Measurements from ENCODE around the gene KLK14.

DNA sequence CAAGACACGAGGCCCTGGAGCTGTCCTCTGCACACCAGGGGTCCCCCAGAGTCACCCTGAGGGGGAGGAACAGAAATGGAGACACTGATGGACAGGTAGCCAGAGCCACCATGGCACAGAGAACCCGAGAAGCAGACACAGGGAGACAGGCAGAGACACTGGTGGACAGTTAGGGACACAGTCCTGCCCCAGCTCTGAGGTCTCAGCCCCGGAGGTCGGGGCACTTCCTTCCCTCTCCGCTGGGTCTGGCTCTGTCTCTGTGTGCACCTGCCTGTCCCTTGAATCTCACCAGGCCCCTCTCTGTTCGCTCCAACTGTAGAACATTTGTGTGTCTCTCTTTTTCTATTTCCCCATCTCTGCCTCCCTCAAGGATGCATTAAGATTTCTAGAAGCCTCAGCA lies 4.6 kb downstream of the KLK14 start:
- TF ChIP-seq, protein P1, sequence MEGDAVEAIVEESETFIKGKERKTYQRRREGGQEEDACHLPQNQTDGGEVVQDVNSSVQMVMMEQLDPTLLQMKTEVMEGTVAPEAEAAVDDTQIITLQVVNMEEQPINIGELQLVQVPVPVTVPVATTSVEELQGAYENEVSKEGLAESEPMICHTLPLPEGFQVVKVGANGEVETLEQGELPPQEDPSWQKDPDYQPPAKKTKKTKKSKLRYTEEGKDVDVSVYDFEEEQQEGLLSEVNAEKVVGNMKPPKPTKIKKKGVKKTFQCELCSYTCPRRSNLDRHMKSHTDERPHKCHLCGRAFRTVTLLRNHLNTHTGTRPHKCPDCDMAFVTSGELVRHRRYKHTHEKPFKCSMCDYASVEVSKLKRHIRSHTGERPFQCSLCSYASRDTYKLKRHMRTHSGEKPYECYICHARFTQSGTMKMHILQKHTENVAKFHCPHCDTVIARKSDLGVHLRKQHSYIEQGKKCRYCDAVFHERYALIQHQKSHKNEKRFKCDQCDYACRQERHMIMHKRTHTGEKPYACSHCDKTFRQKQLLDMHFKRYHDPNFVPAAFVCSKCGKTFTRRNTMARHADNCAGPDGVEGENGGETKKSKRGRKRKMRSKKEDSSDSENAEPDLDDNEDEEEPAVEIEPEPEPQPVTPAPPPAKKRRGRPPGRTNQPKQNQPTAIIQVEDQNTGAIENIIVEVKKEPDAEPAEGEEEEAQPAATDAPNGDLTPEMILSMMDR (IDR thresholded peaks at IDR 0.05): no peak
- no peak for TF ChIP-seq POLR2A (IDR thresholded peaks at IDR 0.05)

All from lower leg skin (tissue), 3 donors.